ENCODE results near the gene AFF1. TPM values are rescaled to one million over a fixed set of nuclear protein-coding genes. Genes with fewer than 3 reads are reported as not detected.

Gene AFF1
- total RNA-seq, 2 experiments from 2014 or later, result 50.3 to 51.2 TPM

- ATAC-seq (ENCODE audit: poor library complexity) (no peak), DNase-seq (no peak)
- H3K27ac Mint-ChIP-seq, result peak overlapping the region; percentile 3
- H3K36me3 Mint-ChIP-seq (ENCODE audit: low read depth), result peaks cover 39% of the 10 kb centered on the region
- Histone ChIP-seq H3K9me3 (ENCODE audit: control insufficient read depth in 1 of 2, insufficient read depth in 1 of 2, low read length in 2 of 2) (no peaks in the 10 kb centered on the region), H3K27me3 (ENCODE audit: control insufficient read depth in 1 of 2, insufficient read depth in 2 of 2, low read length in 2 of 2) (no peaks in the 10 kb centered on the region), H3K36me3 (ENCODE audit: insufficient read depth, low read length) (peaks cover 8% of the 10 kb centered on the region), H3K4me1 (ENCODE audit: insufficient read depth, low read length) (peaks cover 23% of the 10 kb centered on the region), H3K27ac (ENCODE audit: low read depth in 1 of 2, low read length in 2 of 2) (no peak overlapping the region), H3K4me3 (ENCODE audit: low read length) (no peak overlapping the region)
- H3K9me3 Mint-ChIP-seq, result no peaks in the 10 kb centered on the region
- POLR2A ChIA-PET, result interaction anchor here (1.2 kb wide), 1 partner anchor 52 kb away, joined by 3 read pairs; no protein-coding TSS in a partner anchor
- TF ChIP-seq CTCF (IDR thresholded peaks at IDR 0.05), result no peak
- peaks cover 81% of the 10 kb centered on the region for H3K4me1 Mint-ChIP-seq (ENCODE audit: low read depth)
- CTCF ChIA-PET, result interaction anchor here (0.8 to 1.4 kb wide), 3 partner anchors 10 to 35 kb away, joined by 3 to 4 read pairs (median 3); no protein-coding TSS in a partner anchor
- no peak overlapping the region for H3K4me3 Mint-ChIP-seq
- intact Hi-C loops (cut with DNase I, micrococcal nuclease), result no loop called here
- H3K27me3 Mint-ChIP-seq, result no peaks in the 10 kb centered on the region
Measured at GRCh38 chr4:87057835-87058355, 123.1 kb downstream of the AFF1 start.

- no peak for TF ChIP-seq CTCF (IDR thresholded peaks at IDR 0.05)
- Mint-ChIP-seq H3K27ac (peak overlapping the region; percentile 3), H3K9me3 (no peaks in the 10 kb centered on the region), H3K4me1 (ENCODE audit: low read depth) (peaks cover 76% of the 10 kb centered on the region), H3K4me3 (no peak overlapping the region), H3K27me3 (no peaks in the 10 kb centered on the region), H3K36me3 (ENCODE audit: low read depth) (peaks cover 33% of the 10 kb centered on the region)
- peaks cover 23% of the 10 kb centered on the region for H3K4me1 ChIP-seq (ENCODE audit: insufficient read depth, low read length)
- CTCF ChIA-PET, result interaction anchor here (0.8 to 1.4 kb wide), 3 partner anchors 9 to 35 kb away, joined by 3 to 4 read pairs (median 3); no protein-coding TSS in a partner anchor
- ATAC-seq (ENCODE audit: poor library complexity) (peak; percentile 31), DNase-seq (peak in 7 of 14 experiments; percentile 5 to 51 (median 7))
- H3K36me3 ChIP-seq (ENCODE audit: insufficient read depth, low read length), result peaks cover 5% of the 10 kb centered on the region
- H3K9me3 ChIP-seq (ENCODE audit: control insufficient read depth in 1 of 2, insufficient read depth in 1 of 2, low read length in 2 of 2), result no peaks in the 10 kb centered on the region
- intact Hi-C loops (cut with DNase I, micrococcal nuclease), result no loop called here
- no peaks in the 10 kb centered on the region for H3K27me3 ChIP-seq (ENCODE audit: control insufficient read depth in 1 of 2, insufficient read depth in 2 of 2, low read length in 2 of 2)
- no peak overlapping the region for H3K27ac ChIP-seq (ENCODE audit: low read depth in 1 of 2, low read length in 2 of 2)
- POLR2A ChIA-PET, result interaction anchor here (1.2 kb wide), 1 partner anchor 52 kb away, joined by 3 read pairs; no protein-coding TSS in a partner anchor
- no peak overlapping the region for H3K4me3 ChIP-seq (ENCODE audit: low read length)
Measured at GRCh38 chr4:87058356-87059073, 123.7 kb downstream of the AFF1 start.

GRCh38 chr4:87060957-87061356 lies 126.1 kb downstream of the AFF1 start:
- H3K9me3 ChIP-seq (ENCODE audit: control insufficient read depth in 1 of 2, insufficient read depth in 1 of 2, low read length in 2 of 2), result no peaks in the 10 kb centered on the region
- H3K36me3 ChIP-seq (ENCODE audit: insufficient read depth, low read length), result peaks cover 5% of the 10 kb centered on the region
- peak overlapping the region; percentile 60 for H3K27ac Mint-ChIP-seq
- peaks cover 25% of the 10 kb centered on the region for H3K36me3 Mint-ChIP-seq (ENCODE audit: low read depth)
- no peaks in the 10 kb centered on the region for H3K27me3 Mint-ChIP-seq
- peak in 1 of 14 experiments; percentile 28 for DNase-seq
- ChIA-PET CTCF (no interaction called here), POLR2A (no interaction called here)
- intact Hi-C loops (cut with DNase I, micrococcal nuclease), result no loop called here
- no peak for TF ChIP-seq CTCF (IDR thresholded peaks at IDR 0.05)
- no peaks in the 10 kb centered on the region for H3K27me3 ChIP-seq (ENCODE audit: control insufficient read depth in 1 of 2, insufficient read depth in 2 of 2, low read length in 2 of 2)
- H3K4me1 ChIP-seq (ENCODE audit: insufficient read depth, low read length), result peaks cover 17% of the 10 kb centered on the region
- H3K4me3 Mint-ChIP-seq, result no peak overlapping the region
- peak; percentile 57 for ATAC-seq (ENCODE audit: poor library complexity)
- no peak overlapping the region for H3K4me3 ChIP-seq (ENCODE audit: low read length)
- H3K9me3 Mint-ChIP-seq, result no peaks in the 10 kb centered on the region
- H3K4me1 Mint-ChIP-seq (ENCODE audit: low read depth), result peaks cover 80% of the 10 kb centered on the region
- H3K27ac ChIP-seq (ENCODE audit: low read depth in 1 of 2, low read length in 2 of 2), result no peak overlapping the region

Measured in CD4-positive, alpha-beta T cell (primary cell).